Fibroblast of lung (primary cell): ENCODE measurements around the gene MAN1A1. TPM values are rescaled to one million over a fixed set of nuclear protein-coding genes. Genes with fewer than 3 reads are reported as not detected.
"Not testable (repeated sequence)": the region's sequence is repeated elsewhere in the genome, so short reads cannot be mapped to it uniquely, and the experiment has no call there.

Source experiments
- DNase-seq, 2 donors: peaks; one replicate each; pipeline versions ENCODE4 v3.0.0 to v3.0.0-alpha.2; 2010; ENCODE audit warnings: low read depth in 2 of 2
- H2AFZ ChIP-seq: 2 replicates; pipeline ENCODE4 v1.5.1; 2012; ENCODE audit warnings: low read length, control low read depth, inconsistent platforms
- H3K27ac ChIP-seq: 2 replicates; pipeline ENCODE4 v1.5.1; 2011; ENCODE audit warnings: low read length, control low read depth; ENCODE audit not compliant: insufficient read depth
- H3K27me3 ChIP-seq: 2 replicates; pipeline ENCODE4 v1.5.1; 2011; ENCODE audit warnings: mild to moderate bottlenecking, low read length; ENCODE audit not compliant: control insufficient read depth, insufficient read depth
- H3K36me3 ChIP-seq: 2 replicates; pipeline ENCODE4 v1.5.1; 2011; ENCODE audit warnings: low read length; ENCODE audit not compliant: control insufficient read depth, insufficient read depth
- H3K4me1 ChIP-seq: 2 replicates; pipeline ENCODE4 v1.5.1; 2011; ENCODE audit warnings: low read length; ENCODE audit not compliant: control insufficient read depth, insufficient read depth; ENCODE audit errors: extremely low read depth
- H3K4me2 ChIP-seq: 2 replicates; pipeline ENCODE4 v1.5.1; 2011; ENCODE audit warnings: low read length, control low read depth; ENCODE audit not compliant: insufficient read depth; ENCODE audit errors: extremely low read depth
- H3K4me3 ChIP-seq, 4 experiments: fragments of 200-600 bp in 1 of 4; sonication (generic) in 1 of 4; replicated peaks in 1 of 4; 2 replicates each; pipeline ENCODE4 v1.5.1; 2011 to 2016; ENCODE audit warnings: low read length in 4 of 4, low read depth in 3 of 4, mild to moderate bottlenecking in 3 of 4, control low read depth in 2 of 4, inconsistent platforms in 1 of 4, mixed read lengths in 1 of 4; ENCODE audit not compliant: insufficient read depth in 1 of 4; ENCODE audit errors: control extremely low read depth in 1 of 4
- H3K79me2 ChIP-seq: 2 replicates; pipeline ENCODE4 v1.5.1; 2012; ENCODE audit warnings: mild to moderate bottlenecking, low read length, inconsistent platforms; ENCODE audit not compliant: control insufficient read depth, insufficient read depth
- H3K9ac ChIP-seq: 2 replicates; pipeline ENCODE4 v1.5.1; 2011; ENCODE audit warnings: mild to moderate bottlenecking, low read length, control low read depth; ENCODE audit not compliant: insufficient read depth
- H3K9me3 ChIP-seq: 2 replicates; pipeline ENCODE4 v1.5.1; 2012; ENCODE audit warnings: low read depth, low read length; ENCODE audit not compliant: control insufficient read depth, insufficient read depth
- H4K20me1 ChIP-seq: 2 replicates; pipeline ENCODE4 v1.5.1; 2011; ENCODE audit warnings: low read length; ENCODE audit not compliant: control insufficient read depth, insufficient read depth; ENCODE audit errors: extremely low read depth
- CTCF ChIP-seq, 2 donors: IDR thresholded peaks in 1 of 2; conservative IDR thresholded peaks in 1 of 2; 1 replicate in 1 of 2; 2 replicates in 1 of 2; pipeline ENCODE4 v1.5.1; 2011 to 2012; ENCODE audit warnings: low read length in 2 of 2, control low read depth in 1 of 2, inconsistent platforms in 1 of 2, low read depth in 1 of 2, mild to moderate bottlenecking in 1 of 2
- EZH2 ChIP-seq: IDR thresholded peaks from 2 replicates; pipeline ENCODE4 v1.5.1; 2012; ENCODE audit warnings: low read length, control low read depth, mild to moderate bottlenecking; ENCODE audit errors: missing control alignments
- polyA plus RNA-seq, 2 donors: library from polyadenylated mRNA; depleted of rRNA in 1 of 2; stranded (reverse) in 1 of 2; unstranded in 1 of 2; fragments of >200 nt; gene quantifications; 2 replicates each; pipeline ENCODE4 v1.2.1, GENCODE V29; 2011 to 2012; ENCODE audit warnings: missing spikeins in 1 of 2
- total RNA-seq: library from RNA; depleted of rRNA; stranded (reverse); fragments of >200 nt; gene quantifications from 2 replicates; pipeline ENCODE4 v1.2.1, GENCODE V29; 2014

MAN1A1 gene
- total and polyA plus RNA-seq, 2 donors (not counting 1 experiment from before 2014, with no cell fraction given) = 39.5 to 120 TPM

GRCh38 chr6:119294984-119295383, 54.6 kb downstream of the MAN1A1 start:
- H3K4me3 ChIP-seq = no peak overlapping the region
- no peak overlapping the region for H2AFZ ChIP-seq
- H3K9ac ChIP-seq = no peak overlapping the region
- TF ChIP-seq EZH2 (no peak), CTCF (conservative IDR thresholded peaks at IDR 0.05 in 1 of 2, IDR thresholded peaks at IDR 0.05 in 1 of 2; ENCODE audit: low read depth in 1 of 2, low read length in 2 of 2) (no peak)
- H3K36me3 ChIP-seq = no peaks in the 10 kb centered on the region
- H3K4me2 ChIP-seq = no peak overlapping the region
- no peak overlapping the region for H3K27ac ChIP-seq
- no peaks in the 10 kb centered on the region for H3K27me3 ChIP-seq
- no peaks in the 10 kb centered on the region for H3K9me3 ChIP-seq
- no peak for DNase-seq
- no peaks in the 10 kb centered on the region for H4K20me1 ChIP-seq
- no peaks in the 10 kb centered on the region for H3K79me2 ChIP-seq
- no peaks in the 10 kb centered on the region for H3K4me1 ChIP-seq

DNA sequence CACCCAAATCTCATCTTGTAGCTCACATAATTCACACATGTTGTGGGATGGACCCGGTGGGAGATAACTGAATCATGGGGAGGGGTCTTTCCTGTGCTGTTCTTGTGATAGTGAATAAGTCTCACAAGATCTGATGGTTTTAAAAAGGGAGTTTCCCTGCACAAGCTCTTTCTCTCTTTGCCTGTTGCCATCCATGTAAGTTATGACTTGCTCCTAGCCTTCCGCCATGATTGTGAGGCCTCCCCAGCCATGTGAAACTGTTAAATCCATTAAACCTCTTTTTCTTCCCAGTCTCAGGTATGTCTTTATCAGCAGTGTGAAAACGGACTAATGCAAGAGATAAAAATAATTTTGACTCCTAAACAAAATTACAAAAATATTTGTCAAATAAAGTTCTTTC, 58.5 kb downstream of the MAN1A1 start:
- H3K9ac ChIP-seq, H2AFZ ChIP-seq, DNase-seq, H3K27me3 ChIP-seq, H3K9me3 ChIP-seq, H3K4me3 ChIP-seq, H3K4me1 ChIP-seq, H4K20me1 ChIP-seq, H3K4me2 ChIP-seq, H3K79me2 ChIP-seq, H3K36me3 ChIP-seq, H3K27ac ChIP-seq: not testable (repeated sequence)

- Histone ChIP-seq H3K4me3 (no peak overlapping the region), H3K4me1 (no peaks in the 10 kb centered on the region), H3K27me3 (no peaks in the 10 kb centered on the region), H2AFZ (no peak overlapping the region), H3K9ac (no peak overlapping the region), H3K27ac (no peak overlapping the region), H3K79me2 (no peaks in the 10 kb centered on the region), H3K4me2 (no peak overlapping the region), H3K9me3 (no peaks in the 10 kb centered on the region), H4K20me1 (no peaks in the 10 kb centered on the region), H3K36me3 (no peaks in the 10 kb centered on the region)
- TF ChIP-seq CTCF (conservative IDR thresholded peaks at IDR 0.05 in 1 of 2, IDR thresholded peaks at IDR 0.05 in 1 of 2; ENCODE audit: low read depth in 1 of 2, low read length in 2 of 2) (no peak), EZH2 (no peak)
- no peak for DNase-seq
Measured at GRCh38 chr6:119290306-119290705, 59.3 kb downstream of the MAN1A1 start.

DNA sequence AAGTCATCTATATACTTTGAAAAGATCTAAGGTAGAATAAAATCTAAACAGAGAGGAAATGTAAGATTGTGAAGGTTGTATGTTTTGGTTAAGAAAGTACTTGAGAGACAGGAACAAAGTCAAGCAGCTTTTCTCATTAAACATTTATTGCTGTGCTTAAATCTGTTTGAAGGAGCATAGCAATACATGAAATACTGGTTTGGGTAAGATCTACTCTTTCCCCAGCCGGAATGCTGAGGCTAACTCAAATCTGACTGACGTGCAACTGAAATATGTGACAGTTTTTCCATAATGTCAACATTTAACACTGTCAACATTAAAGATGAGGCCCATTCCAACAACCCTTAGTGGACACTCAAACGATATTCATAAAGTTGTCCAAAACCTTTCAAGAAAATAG, 59.9 kb downstream of the MAN1A1 start:
- Histone ChIP-seq H3K4me2 (no peak overlapping the region), H3K9me3 (no peaks in the 10 kb centered on the region), H4K20me1 (no peaks in the 10 kb centered on the region), H3K4me1 (no peaks in the 10 kb centered on the region), H2AFZ (no peak overlapping the region), H3K36me3 (no peaks in the 10 kb centered on the region), H3K4me3 (no peak overlapping the region), H3K27me3 (no peaks in the 10 kb centered on the region), H3K79me2 (no peaks in the 10 kb centered on the region), H3K9ac (no peak overlapping the region), H3K27ac (no peak overlapping the region)
- no peak for DNase-seq
- TF ChIP-seq EZH2 (no peak), CTCF (conservative IDR thresholded peaks at IDR 0.05 in 1 of 2, IDR thresholded peaks at IDR 0.05 in 1 of 2; ENCODE audit: low read depth in 1 of 2, low read length in 2 of 2) (no peak)
